ENCODE measurements around the gene SLC6A3.

GRCh38 chr5:1360861-1361260 lies 84.4 kb downstream of the SLC6A3 start:
- no peak for TF ChIP-seq CTCF (conservative IDR thresholded peaks at IDR 0.05; ENCODE audit: low read length)
- TF ChIP-seq EZH2phosphoT487 (IDR thresholded peaks at IDR 0.05; ENCODE audit: borderline replicate concordance, low read depth, low read length): no peak

All from OCI-LY7 (cell line).